Ascending aorta (tissue), 2 donors: ENCODE measurements around the gene KLK12. TPM values are rescaled to one million over a fixed set of nuclear protein-coding genes. Genes with fewer than 3 reads are reported as not detected.

Source experiments
- DNase-seq, 2 donors: peaks; one replicate each; pipeline ENCODE4 v3.0.0-alpha.2; 2019; ENCODE audit warnings: low spot score in 2 of 2
- H3K27ac ChIP-seq, 2 donors: fragments of 200-600 bp; sonication (generic); one replicate each; pipeline ENCODE4 v1.5.1; 2016 to 2017; ENCODE audit warnings: mild to moderate bottlenecking in 1 of 2
- H3K27me3 ChIP-seq: fragments of 200-600 bp; sonication (generic); one replicate; pipeline ENCODE4 v1.5.1; 2017
- H3K36me3 ChIP-seq, 2 donors: fragments of 200-600 bp; sonication (generic); one replicate each; pipeline ENCODE4 v1.5.1; 2016
- H3K4me1 ChIP-seq, 2 donors: fragments of 200-600 bp; sonication (generic); one replicate each; pipeline ENCODE4 v1.5.1; 2016 to 2017; ENCODE audit warnings: mild to moderate bottlenecking in 1 of 2
- H3K4me3 ChIP-seq, 2 donors: fragments of 200-600 bp; sonication (generic); one replicate each; pipeline ENCODE4 v1.5.1; 2016 to 2017; ENCODE audit warnings: mild to moderate bottlenecking in 1 of 2
- H3K9me3 ChIP-seq, 2 donors: fragments of 200-600 bp; sonication (generic); one replicate each; pipeline ENCODE4 v1.5.1; 2016
- intact Hi-C: fragments of 100-400 bp; cut with DNase I; formaldehyde crosslinking; loops from one replicate; pipeline ENCODE4 v1.15.1; 2023
- total RNA-seq: library from RNA; depleted of rRNA; stranded (reverse); fragments of >200 nt; gene quantifications from one replicate; pipeline ENCODE4 v1.1.0, GENCODE V29; 2016
- TF ChIP-seq, protein P1 (sequence below), 3 experiments: fragments of 200-600 bp in 2 of 3; fragments of 450-650 bp in 1 of 3; sonication (generic) in 2 of 3; IDR thresholded peaks; one replicate each; pipeline ENCODE4 v1.5.1; 2016 to 2019; ENCODE audit warnings: antibody characterized with exemption in 3 of 3, mild to moderate bottlenecking in 1 of 3, moderate library complexity in 1 of 3

KLK12 gene
- total RNA-seq, 1 donor from 2014 or later, result not detected

- intact Hi-C loops, result no loop called here
- H3K27me3 ChIP-seq, result no peaks in the 10 kb centered on the region
- DNase-seq, result no peak
- H3K36me3 ChIP-seq, result no peaks in the 10 kb centered on the region
- H3K27ac ChIP-seq, result no peak overlapping the region
- no peaks in the 10 kb centered on the region for H3K4me1 ChIP-seq
- TF ChIP-seq, protein P1, sequence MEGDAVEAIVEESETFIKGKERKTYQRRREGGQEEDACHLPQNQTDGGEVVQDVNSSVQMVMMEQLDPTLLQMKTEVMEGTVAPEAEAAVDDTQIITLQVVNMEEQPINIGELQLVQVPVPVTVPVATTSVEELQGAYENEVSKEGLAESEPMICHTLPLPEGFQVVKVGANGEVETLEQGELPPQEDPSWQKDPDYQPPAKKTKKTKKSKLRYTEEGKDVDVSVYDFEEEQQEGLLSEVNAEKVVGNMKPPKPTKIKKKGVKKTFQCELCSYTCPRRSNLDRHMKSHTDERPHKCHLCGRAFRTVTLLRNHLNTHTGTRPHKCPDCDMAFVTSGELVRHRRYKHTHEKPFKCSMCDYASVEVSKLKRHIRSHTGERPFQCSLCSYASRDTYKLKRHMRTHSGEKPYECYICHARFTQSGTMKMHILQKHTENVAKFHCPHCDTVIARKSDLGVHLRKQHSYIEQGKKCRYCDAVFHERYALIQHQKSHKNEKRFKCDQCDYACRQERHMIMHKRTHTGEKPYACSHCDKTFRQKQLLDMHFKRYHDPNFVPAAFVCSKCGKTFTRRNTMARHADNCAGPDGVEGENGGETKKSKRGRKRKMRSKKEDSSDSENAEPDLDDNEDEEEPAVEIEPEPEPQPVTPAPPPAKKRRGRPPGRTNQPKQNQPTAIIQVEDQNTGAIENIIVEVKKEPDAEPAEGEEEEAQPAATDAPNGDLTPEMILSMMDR (IDR thresholded peaks at IDR 0.05), result no peak
- no peak overlapping the region for H3K4me3 ChIP-seq
- H3K9me3 ChIP-seq, result no peaks in the 10 kb centered on the region
Observed at GRCh38 chr19:51031220-51031879, 3.5 kb downstream of the KLK12 start.

DNA sequence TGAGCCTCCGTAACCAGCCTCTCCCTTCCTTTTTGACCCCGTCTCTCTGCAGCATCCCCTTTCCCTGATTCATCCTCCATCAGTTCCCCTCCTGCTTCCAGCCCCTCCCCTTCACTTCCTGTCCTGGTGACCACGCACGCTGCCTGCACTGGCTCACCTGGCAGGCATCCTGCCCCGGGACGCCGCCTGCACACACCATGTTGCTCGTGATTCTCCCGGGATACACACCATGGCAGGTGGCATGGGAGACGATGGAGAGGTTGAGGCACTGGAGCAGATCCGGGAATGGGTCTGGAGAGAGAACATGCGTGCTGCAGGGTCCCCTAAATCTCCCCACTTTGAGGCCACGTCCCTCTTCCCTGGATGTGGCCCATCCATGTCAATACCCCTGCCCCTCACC is 4.2 kb downstream of the KLK12 start:
- DNase-seq, result no peak
- intact Hi-C loops, result no loop called here
- TF ChIP-seq, protein P1 (IDR thresholded peaks at IDR 0.05), result no peak
- Histone ChIP-seq H3K9me3 (no peaks in the 10 kb centered on the region), H3K27me3 (no peaks in the 10 kb centered on the region), H3K4me3 (no peak overlapping the region), H3K36me3 (no peaks in the 10 kb centered on the region), H3K4me1 (no peaks in the 10 kb centered on the region), H3K27ac (no peak overlapping the region)

GRCh38 chr19:51029718-51030117 is 5.1 kb downstream of the KLK12 start:
- no peaks in the 10 kb centered on the region for H3K27me3 ChIP-seq
- no peak overlapping the region for H3K4me3 ChIP-seq
- H3K9me3 ChIP-seq, result no peaks in the 10 kb centered on the region
- no peak overlapping the region for H3K27ac ChIP-seq
- TF ChIP-seq, protein P1 (IDR thresholded peaks at IDR 0.05), result no peak
- intact Hi-C loops, result no loop called here
- DNase-seq, result no peak
- no peaks in the 10 kb centered on the region for H3K36me3 ChIP-seq
- no peaks in the 10 kb centered on the region for H3K4me1 ChIP-seq

- no peak for DNase-seq
- H3K27ac ChIP-seq, result no peak overlapping the region
- no peaks in the 10 kb centered on the region for H3K27me3 ChIP-seq
- H3K36me3 ChIP-seq, result no peaks in the 10 kb centered on the region
- TF ChIP-seq, protein P1 (IDR thresholded peaks at IDR 0.05), result no peak
- H3K9me3 ChIP-seq, result no peaks in the 10 kb centered on the region
- no peaks in the 10 kb centered on the region for H3K4me1 ChIP-seq
- intact Hi-C loops, result no loop called here
- no peak overlapping the region for H3K4me3 ChIP-seq
Observed at GRCh38 chr19:51027873-51028272, 6.9 kb downstream of the KLK12 start.

- no peak overlapping the region for H3K27ac ChIP-seq
- TF ChIP-seq, protein P1 (IDR thresholded peaks at IDR 0.05), result no peak
- H3K4me1 ChIP-seq, result no peaks in the 10 kb centered on the region
- H3K4me3 ChIP-seq, result no peak overlapping the region
- no peaks in the 10 kb centered on the region for H3K36me3 ChIP-seq
- H3K27me3 ChIP-seq, result no peaks in the 10 kb centered on the region
- intact Hi-C loops, result no loop called here
- no peak for DNase-seq
- H3K9me3 ChIP-seq, result no peaks in the 10 kb centered on the region
Observed at GRCh38 chr19:51027126-51027806, 7.5 kb downstream of the KLK12 start.
